Measurements from ENCODE around the gene KATNB1.

- TF ChIP-seq CTCF (conservative IDR thresholded peaks at IDR 0.05; ENCODE audit: low read depth in 2 of 2) (no peak), JUNB (IDR thresholded peaks at IDR 0.05; ENCODE audit: unreplicated experiment) (no peak), REST (IDR thresholded peaks at IDR 0.05; ENCODE audit: unreplicated experiment) (no peak)
Observed at GRCh38 chr16:57741660-57742191, 6.2 kb downstream of the KATNB1 start.

Data from GM23338 (cell line).